ENCODE measurements around the gene CCDC137. TPM values are rescaled to one million over a fixed set of nuclear protein-coding genes. Genes with fewer than 3 reads are reported as not detected.

CCDC137 gene
- total and polyA plus RNA-seq, 2 of the 13 experiments (the other 11 are each of a cell fraction or from before 2014, with no cell fraction given) = 14.6 to 39.1 TPM

DNA sequence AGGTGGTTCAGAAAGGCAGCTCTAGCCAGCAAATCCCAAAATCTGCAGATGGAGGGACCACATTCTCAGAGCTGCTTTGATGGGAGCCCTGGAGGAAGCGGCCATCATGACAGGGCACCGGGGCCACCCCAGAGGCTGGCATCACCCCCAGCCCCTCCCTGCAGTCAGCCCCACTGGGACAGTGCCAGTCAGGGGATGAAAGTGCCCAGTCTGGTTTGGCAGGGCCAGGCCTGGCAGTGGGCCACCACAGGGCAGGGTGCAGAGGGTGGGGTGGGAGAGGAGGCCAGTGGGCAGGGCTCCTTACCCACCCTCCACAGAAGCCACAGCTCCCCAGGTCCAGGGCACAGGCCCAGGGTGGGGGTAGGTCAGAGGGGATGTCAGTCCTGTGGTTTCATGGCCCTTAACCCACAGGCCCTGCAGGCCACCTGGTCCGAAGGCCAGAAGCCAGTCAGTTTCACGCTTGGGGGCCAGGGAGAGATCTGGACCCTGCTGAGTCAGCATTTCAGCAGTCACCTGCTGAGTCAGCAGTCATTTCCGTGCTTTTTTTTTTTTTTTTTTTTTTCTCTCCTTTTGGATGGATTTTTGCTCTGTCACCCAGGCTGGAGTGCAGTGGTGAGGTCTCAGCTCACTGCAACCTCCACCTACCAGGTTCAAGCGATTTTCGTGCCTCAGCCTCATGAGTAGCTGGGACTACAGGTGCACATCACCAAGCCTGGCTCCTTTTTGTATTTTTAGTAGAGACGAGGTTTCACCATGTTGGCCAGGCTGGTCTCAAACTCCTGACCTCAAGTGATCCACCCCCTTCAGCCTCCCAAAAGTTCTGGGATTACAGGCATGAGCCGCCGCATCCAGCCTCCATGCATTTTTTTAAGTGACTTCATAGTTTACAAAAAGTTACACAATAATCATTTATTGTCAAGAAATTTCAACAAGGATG is 55.9 kb downstream of the CCDC137 start (continued):
- TF ChIP-seq, protein P1, sequence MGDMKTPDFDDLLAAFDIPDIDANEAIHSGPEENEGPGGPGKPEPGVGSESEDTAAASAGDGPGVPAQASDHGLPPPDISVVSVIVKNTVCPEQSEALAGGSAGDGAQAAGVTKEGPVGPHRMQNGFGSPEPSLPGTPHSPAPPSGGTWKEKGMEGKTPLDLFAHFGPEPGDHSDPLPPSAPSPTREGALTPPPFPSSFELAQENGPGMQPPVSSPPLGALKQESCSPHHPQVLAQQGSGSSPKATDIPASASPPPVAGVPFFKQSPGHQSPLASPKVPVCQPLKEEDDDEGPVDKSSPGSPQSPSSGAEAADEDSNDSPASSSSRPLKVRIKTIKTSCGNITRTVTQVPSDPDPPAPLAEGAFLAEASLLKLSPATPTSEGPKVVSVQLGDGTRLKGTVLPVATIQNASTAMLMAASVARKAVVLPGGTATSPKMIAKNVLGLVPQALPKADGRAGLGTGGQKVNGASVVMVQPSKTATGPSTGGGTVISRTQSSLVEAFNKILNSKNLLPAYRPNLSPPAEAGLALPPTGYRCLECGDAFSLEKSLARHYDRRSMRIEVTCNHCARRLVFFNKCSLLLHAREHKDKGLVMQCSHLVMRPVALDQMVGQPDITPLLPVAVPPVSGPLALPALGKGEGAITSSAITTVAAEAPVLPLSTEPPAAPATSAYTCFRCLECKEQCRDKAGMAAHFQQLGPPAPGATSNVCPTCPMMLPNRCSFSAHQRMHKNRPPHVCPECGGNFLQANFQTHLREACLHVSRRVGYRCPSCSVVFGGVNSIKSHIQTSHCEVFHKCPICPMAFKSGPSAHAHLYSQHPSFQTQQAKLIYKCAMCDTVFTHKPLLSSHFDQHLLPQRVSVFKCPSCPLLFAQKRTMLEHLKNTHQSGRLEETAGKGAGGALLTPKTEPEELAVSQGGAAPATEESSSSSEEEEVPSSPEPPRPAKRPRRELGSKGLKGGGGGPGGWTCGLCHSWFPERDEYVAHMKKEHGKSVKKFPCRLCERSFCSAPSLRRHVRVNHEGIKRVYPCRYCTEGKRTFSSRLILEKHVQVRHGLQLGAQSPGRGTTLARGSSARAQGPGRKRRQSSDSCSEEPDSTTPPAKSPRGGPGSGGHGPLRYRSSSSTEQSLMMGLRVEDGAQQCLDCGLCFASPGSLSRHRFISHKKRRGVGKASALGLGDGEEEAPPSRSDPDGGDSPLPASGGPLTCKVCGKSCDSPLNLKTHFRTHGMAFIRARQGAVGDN (CRISPR knock-in tag; IDR thresholded peaks at IDR 0.05) = peak; percentile 57
- TF ChIP-seq ZNF615 (CRISPR knock-in tag; IDR thresholded peaks at IDR 0.05; ENCODE audit: borderline replicate concordance) (no peak), TBX3 (IDR thresholded peaks at IDR 0.05; ENCODE audit: borderline replicate concordance) (no peak), PHF8 (CRISPR knock-in tag; IDR thresholded peaks at IDR 0.05) (no peak), TOPORS (CRISPR knock-in tag; IDR thresholded peaks at IDR 0.05) (peak; percentile 65; the same call in 1 of the 2 replicates), GFI1 (CRISPR knock-in tag; IDR thresholded peaks at IDR 0.05; ENCODE audit: borderline replicate concordance) (no peak), ZNF816 (CRISPR knock-in tag; IDR thresholded peaks at IDR 0.05; ENCODE audit: borderline replicate concordance) (no peak), SCMH1 (CRISPR knock-in tag; IDR thresholded peaks at IDR 0.05; ENCODE audit: borderline replicate concordance) (no peak), ZEB1 (IDR thresholded peaks at IDR 0.05; ENCODE audit: insufficient replicate concordance, low read depth) (no peak), KDM5A (IDR thresholded peaks at IDR 0.05; ENCODE audit: borderline replicate concordance, low read length) (no peak)
- TF ChIP-seq, protein P2, sequence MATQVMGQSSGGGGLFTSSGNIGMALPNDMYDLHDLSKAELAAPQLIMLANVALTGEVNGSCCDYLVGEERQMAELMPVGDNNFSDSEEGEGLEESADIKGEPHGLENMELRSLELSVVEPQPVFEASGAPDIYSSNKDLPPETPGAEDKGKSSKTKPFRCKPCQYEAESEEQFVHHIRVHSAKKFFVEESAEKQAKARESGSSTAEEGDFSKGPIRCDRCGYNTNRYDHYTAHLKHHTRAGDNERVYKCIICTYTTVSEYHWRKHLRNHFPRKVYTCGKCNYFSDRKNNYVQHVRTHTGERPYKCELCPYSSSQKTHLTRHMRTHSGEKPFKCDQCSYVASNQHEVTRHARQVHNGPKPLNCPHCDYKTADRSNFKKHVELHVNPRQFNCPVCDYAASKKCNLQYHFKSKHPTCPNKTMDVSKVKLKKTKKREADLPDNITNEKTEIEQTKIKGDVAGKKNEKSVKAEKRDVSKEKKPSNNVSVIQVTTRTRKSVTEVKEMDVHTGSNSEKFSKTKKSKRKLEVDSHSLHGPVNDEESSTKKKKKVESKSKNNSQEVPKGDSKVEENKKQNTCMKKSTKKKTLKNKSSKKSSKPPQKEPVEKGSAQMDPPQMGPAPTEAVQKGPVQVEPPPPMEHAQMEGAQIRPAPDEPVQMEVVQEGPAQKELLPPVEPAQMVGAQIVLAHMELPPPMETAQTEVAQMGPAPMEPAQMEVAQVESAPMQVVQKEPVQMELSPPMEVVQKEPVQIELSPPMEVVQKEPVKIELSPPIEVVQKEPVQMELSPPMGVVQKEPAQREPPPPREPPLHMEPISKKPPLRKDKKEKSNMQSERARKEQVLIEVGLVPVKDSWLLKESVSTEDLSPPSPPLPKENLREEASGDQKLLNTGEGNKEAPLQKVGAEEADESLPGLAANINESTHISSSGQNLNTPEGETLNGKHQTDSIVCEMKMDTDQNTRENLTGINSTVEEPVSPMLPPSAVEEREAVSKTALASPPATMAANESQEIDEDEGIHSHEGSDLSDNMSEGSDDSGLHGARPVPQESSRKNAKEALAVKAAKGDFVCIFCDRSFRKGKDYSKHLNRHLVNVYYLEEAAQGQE (IDR thresholded peaks at IDR 0.05; ENCODE audit: borderline replicate concordance in 1 of 2, low read depth in 1 of 2, low read length in 2 of 2) = no peak
- TF ChIP-seq, protein P3, sequence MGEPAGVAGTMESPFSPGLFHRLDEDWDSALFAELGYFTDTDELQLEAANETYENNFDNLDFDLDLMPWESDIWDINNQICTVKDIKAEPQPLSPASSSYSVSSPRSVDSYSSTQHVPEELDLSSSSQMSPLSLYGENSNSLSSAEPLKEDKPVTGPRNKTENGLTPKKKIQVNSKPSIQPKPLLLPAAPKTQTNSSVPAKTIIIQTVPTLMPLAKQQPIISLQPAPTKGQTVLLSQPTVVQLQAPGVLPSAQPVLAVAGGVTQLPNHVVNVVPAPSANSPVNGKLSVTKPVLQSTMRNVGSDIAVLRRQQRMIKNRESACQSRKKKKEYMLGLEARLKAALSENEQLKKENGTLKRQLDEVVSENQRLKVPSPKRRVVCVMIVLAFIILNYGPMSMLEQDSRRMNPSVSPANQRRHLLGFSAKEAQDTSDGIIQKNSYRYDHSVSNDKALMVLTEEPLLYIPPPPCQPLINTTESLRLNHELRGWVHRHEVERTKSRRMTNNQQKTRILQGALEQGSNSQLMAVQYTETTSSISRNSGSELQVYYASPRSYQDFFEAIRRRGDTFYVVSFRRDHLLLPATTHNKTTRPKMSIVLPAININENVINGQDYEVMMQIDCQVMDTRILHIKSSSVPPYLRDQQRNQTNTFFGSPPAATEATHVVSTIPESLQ (CRISPR knock-in tag; conservative IDR thresholded peaks at IDR 0.05) = no peak
- TF ChIP-seq, protein P4, sequence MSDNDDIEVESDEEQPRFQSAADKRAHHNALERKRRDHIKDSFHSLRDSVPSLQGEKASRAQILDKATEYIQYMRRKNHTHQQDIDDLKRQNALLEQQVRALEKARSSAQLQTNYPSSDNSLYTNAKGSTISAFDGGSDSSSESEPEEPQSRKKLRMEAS (IDR thresholded peaks at IDR 0.05) = no peak; the same call in 1 of the 2 replicates
- TF ChIP-seq, protein P5, sequence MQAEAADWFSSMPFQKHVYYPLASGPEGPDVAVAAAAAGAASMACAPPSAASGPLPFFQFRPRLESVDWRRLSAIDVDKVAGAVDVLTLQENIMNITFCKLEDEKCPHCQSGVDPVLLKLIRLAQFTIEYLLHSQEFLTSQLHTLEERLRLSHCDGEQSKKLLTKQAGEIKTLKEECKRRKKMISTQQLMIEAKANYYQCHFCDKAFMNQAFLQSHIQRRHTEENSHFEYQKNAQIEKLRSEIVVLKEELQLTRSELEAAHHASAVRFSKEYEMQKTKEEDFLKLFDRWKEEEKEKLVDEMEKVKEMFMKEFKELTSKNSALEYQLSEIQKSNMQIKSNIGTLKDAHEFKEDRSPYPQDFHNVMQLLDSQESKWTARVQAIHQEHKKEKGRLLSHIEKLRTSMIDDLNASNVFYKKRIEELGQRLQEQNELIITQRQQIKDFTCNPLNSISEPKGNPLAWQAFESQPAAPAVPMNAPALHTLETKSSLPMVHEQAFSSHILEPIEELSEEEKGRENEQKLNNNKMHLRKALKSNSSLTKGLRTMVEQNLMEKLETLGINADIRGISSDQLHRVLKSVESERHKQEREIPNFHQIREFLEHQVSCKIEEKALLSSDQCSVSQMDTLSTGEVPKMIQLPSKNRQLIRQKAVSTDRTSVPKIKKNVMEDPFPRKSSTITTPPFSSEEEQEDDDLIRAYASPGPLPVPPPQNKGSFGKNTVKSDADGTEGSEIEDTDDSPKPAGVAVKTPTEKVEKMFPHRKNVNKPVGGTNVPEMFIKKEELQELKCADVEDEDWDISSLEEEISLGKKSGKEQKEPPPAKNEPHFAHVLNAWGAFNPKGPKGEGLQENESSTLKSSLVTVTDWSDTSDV (CRISPR knock-in tag; IDR thresholded peaks at IDR 0.05) = 0 out of 2 replicates have a peak, but pooled peaks have one; percentile 49
